Smooth muscle cell (in vitro differentiated cells): ENCODE data around the gene ACOX1. TPM values are rescaled to one million over a fixed set of nuclear protein-coding genes. Genes with fewer than 3 reads are reported as not detected.
A peak's percentile ranks its signal among the peaks of the same experiment; 100 is the strongest.

ENCODE experiments used
- DNase-seq: peaks from one replicate; lab custom pipeline; 2025; ENCODE audit not compliant: unreplicated experiment; lab: John Stamatoyannopoulos, UW
- H2AFZ ChIP-seq: fragments of 200-600 bp; sonication (generic); 2 replicates; pipeline ENCODE4 v1.6.0; 2016; ENCODE audit warnings: antibody characterized with exemption, low read depth, mild to moderate bottlenecking
- H3F3A ChIP-seq: fragments of 200-600 bp; sonication (generic); 2 replicates; pipeline ENCODE4 v1.6.0; 2017; ENCODE audit warnings: antibody characterized with exemption, low read depth
- H3K27ac ChIP-seq: fragments of 200-600 bp; sonication (generic); 2 replicates; pipeline ENCODE4 v1.5.1; 2016; ENCODE audit warnings: low read depth, mild to moderate bottlenecking
- H3K27me3 ChIP-seq: fragments of 200-600 bp; sonication (generic); 2 replicates; pipeline ENCODE4 v1.6.1; 2016; ENCODE audit warnings: low read depth, mild to moderate bottlenecking
- H3K36me3 ChIP-seq: fragments of 200-600 bp; sonication (generic); 2 replicates; pipeline ENCODE4 v1.5.1; 2016; ENCODE audit warnings: low read depth
- H3K4me1 ChIP-seq: fragments of 200-600 bp; sonication (generic); 2 replicates; pipeline ENCODE4 v1.5.1; 2016; ENCODE audit warnings: low read depth
- H3K4me2 ChIP-seq: fragments of 200-600 bp; sonication (generic); 2 replicates; pipeline ENCODE4 v1.6.0; 2016; ENCODE audit warnings: mild to moderate bottlenecking
- H3K4me3 ChIP-seq: fragments of 200-600 bp; sonication (generic); 2 replicates; pipeline ENCODE4 v1.5.1; 2016; ENCODE audit warnings: mild to moderate bottlenecking
- H3K79me2 ChIP-seq: fragments of 200-600 bp; sonication (generic); 2 replicates; pipeline ENCODE4 v1.6.0; 2016; ENCODE audit warnings: low read depth, mild to moderate bottlenecking
- H3K9ac ChIP-seq: fragments of 200-600 bp; sonication (generic); 2 replicates; pipeline ENCODE4 v1.6.0; 2016; ENCODE audit warnings: low read depth
- H3K9me3 ChIP-seq: fragments of 200-600 bp; sonication (generic); replicated peaks from 2 replicates; pipeline ENCODE4 v1.5.1; 2016; ENCODE audit warnings: low read depth
- H4K20me1 ChIP-seq: fragments of 200-600 bp; sonication (generic); 2 replicates; pipeline ENCODE4 v1.6.0; 2016; ENCODE audit warnings: low read depth
- CTCF ChIP-seq: fragments of 200-600 bp; sonication (generic); IDR thresholded peaks from 2 replicates; pipeline ENCODE4 v1.5.1; 2017; ENCODE audit warnings: borderline replicate concordance, mild to moderate bottlenecking, antibody characterized with exemption; ENCODE audit not compliant: insufficient read depth, poor library complexity, severe bottlenecking
- WGBS: methylation state at CpG from one replicate; pipeline ENCODE4 v1.1.7; 2016; ENCODE audit warnings: low lambda C conversion rate; 5-methylcytosine and 5-hydroxymethylcytosine counted together
- polyA plus RNA-seq: library from polyadenylated mRNA; unstranded; fragments of >200 nt; fragmentation: Nextera tagmentation; extraction: Ambion mirVana; gene quantifications from 2 replicates; pipeline ENCODE4 v1.2.1, GENCODE V29; 2016
- total RNA-seq: library from RNA; depleted of rRNA; stranded (reverse); fragments of >200 nt; gene quantifications from 2 replicates; pipeline ENCODE4 v1.2.3, GENCODE V29; 2014

ACOX1 gene
- total and polyA plus RNA-seq, 2 experiments from 2014 or later: 25.9 to 35.3 TPM

GRCh38 chr17:76013377-76013932 is 34.5 kb upstream of the ACOX1 start:
- Histone ChIP-seq H3K27me3 (no peaks in the 10 kb centered on the region), H3K79me2 (no peaks in the 10 kb centered on the region), H3K4me3 (no peak overlapping the region), H2AFZ (peak overlapping the region; percentile 50), H4K20me1 (no peaks in the 10 kb centered on the region), H3K4me1 (no peaks in the 10 kb centered on the region), H3K27ac (no peak overlapping the region), H3K4me2 (peak overlapping the region; percentile 31), H3F3A (no peaks in the 10 kb centered on the region), H3K36me3 (no peaks in the 10 kb centered on the region), H3K9me3 (no peaks in the 10 kb centered on the region), H3K9ac (no peak overlapping the region)
- WGBS: 76% methylated on average over 13 of the region's 15 CpGs
- TF ChIP-seq CTCF: no peak
- no peak for DNase-seq

- no peak overlapping the region for H3K9ac ChIP-seq
- no peak for DNase-seq
- no peaks in the 10 kb centered on the region for H3K9me3 ChIP-seq
- TF ChIP-seq CTCF: no peak
- no peaks in the 10 kb centered on the region for H4K20me1 ChIP-seq
- H3K79me2 ChIP-seq: no peaks in the 10 kb centered on the region
- H3K36me3 ChIP-seq: no peaks in the 10 kb centered on the region
- no peak overlapping the region for H3K4me3 ChIP-seq
- H3K27ac ChIP-seq: no peak overlapping the region
- no peak overlapping the region for H3K4me2 ChIP-seq
- no peaks in the 10 kb centered on the region for H3K27me3 ChIP-seq
- H2AFZ ChIP-seq: no peak overlapping the region
- no peaks in the 10 kb centered on the region for H3K4me1 ChIP-seq
- WGBS: 90% methylated on average over 5 of the region's 5 CpGs
- no peaks in the 10 kb centered on the region for H3F3A ChIP-seq
Observed at GRCh38 chr17:76011951-76012350, 33.0 kb upstream of the ACOX1 start.

GRCh38 chr17:76009969-76010661 is 31.1 kb upstream of the ACOX1 start:
- Histone ChIP-seq H3K4me3 (no peak overlapping the region), H3K4me1 (no peaks in the 10 kb centered on the region), H3K4me2 (no peak overlapping the region), H3K79me2 (no peaks in the 10 kb centered on the region), H3K9ac (no peak overlapping the region), H4K20me1 (no peaks in the 10 kb centered on the region), H2AFZ (no peak overlapping the region), H3K36me3 (no peaks in the 10 kb centered on the region), H3K27ac (no peak overlapping the region), H3K9me3 (no peaks in the 10 kb centered on the region), H3F3A (no peaks in the 10 kb centered on the region), H3K27me3 (no peaks in the 10 kb centered on the region)
- DNase-seq: no peak
- WGBS: 93% methylated on average over 21 of the region's 21 CpGs
- no peak for TF ChIP-seq CTCF

- Histone ChIP-seq H3F3A (no peaks in the 10 kb centered on the region), H3K79me2 (no peaks in the 10 kb centered on the region), H3K36me3 (no peaks in the 10 kb centered on the region), H4K20me1 (no peaks in the 10 kb centered on the region), H2AFZ (no peak overlapping the region), H3K4me1 (no peaks in the 10 kb centered on the region), H3K9me3 (no peaks in the 10 kb centered on the region), H3K4me3 (no peak overlapping the region), H3K27ac (no peak overlapping the region), H3K9ac (no peak overlapping the region), H3K27me3 (no peaks in the 10 kb centered on the region), H3K4me2 (no peak overlapping the region)
- WGBS: 95% methylated on average over 20 of the region's 20 CpGs
- no peak for TF ChIP-seq CTCF
- no peak for DNase-seq
Observed at GRCh38 chr17:76009447-76009846, 30.5 kb upstream of the ACOX1 start.
